HepG2 (cell line): ENCODE results near the gene USP36. TPM values are rescaled to one million over a fixed set of nuclear protein-coding genes. Genes with fewer than 3 reads are reported as not detected.

Experiments
- ATF7-NPFF ChIP-seq: sonication (generic); formaldehyde crosslinking; IDR thresholded peaks from 2 replicates; pipeline ENCODE4 v1.8.1; 2023; ENCODE audit warnings: mild to moderate bottlenecking, low read depth, missing genetic modification reagents, moderate library complexity
- CBX1 ChIP-seq: IDR thresholded peaks from one replicate; pipeline ENCODE4 v1.6.1; 2016; ENCODE audit warnings: antibody characterized with exemption, low read depth
- DZIP1 ChIP-seq: sonication (generic); formaldehyde crosslinking; IDR thresholded peaks from 2 replicates; pipeline ENCODE4 v1.5.0; 2020; ENCODE audit warnings: mild to moderate bottlenecking, missing genetic modification reagents
- E2F2 ChIP-seq: sonication (generic); formaldehyde crosslinking; IDR thresholded peaks from 2 replicates; pipeline ENCODE4 v1.4.0; 2020; ENCODE audit warnings: missing genetic modification reagents, borderline replicate concordance
- HMG20A ChIP-seq: IDR thresholded peaks from 2 replicates; pipeline ENCODE4 v1.6.1; 2016; ENCODE audit warnings: borderline replicate concordance
- PBX3 ChIP-seq: sonication (generic); formaldehyde crosslinking; IDR thresholded peaks from 2 replicates; pipeline ENCODE4 v1.8.1; 2023; ENCODE audit warnings: missing genetic modification reagents, inconsistent platforms, borderline replicate concordance
- RBAK ChIP-seq: sonication (generic); formaldehyde crosslinking; IDR thresholded peaks from 2 replicates; pipeline ENCODE4 v1.5.1; 2020; ENCODE audit warnings: mild to moderate bottlenecking, missing genetic modification reagents
- SNAPC4 ChIP-seq: sonication (generic); formaldehyde crosslinking; IDR thresholded peaks from 2 replicates; pipeline ENCODE4 v1.4.0; 2020; ENCODE audit warnings: mild to moderate bottlenecking, missing genetic modification reagents
- SP140L ChIP-seq: sonication (generic); formaldehyde crosslinking; IDR thresholded peaks from 2 replicates; pipeline ENCODE4 v1.4.0; 2020; ENCODE audit warnings: missing genetic modification reagents, borderline replicate concordance
- TP53 ChIP-seq: sonication (generic); formaldehyde crosslinking; conservative IDR thresholded peaks from 2 replicates; pipeline ENCODE4 v1.4.0; 2020; ENCODE audit warnings: missing genetic modification reagents
- ZNF18 ChIP-seq: sonication (generic); formaldehyde crosslinking; IDR thresholded peaks from 2 replicates; pipeline ENCODE4 v1.8.0; 2022; ENCODE audit warnings: mild to moderate bottlenecking, missing genetic modification reagents; ENCODE audit not compliant: insufficient replicate concordance
- ZNF326 ChIP-seq: sonication (generic); formaldehyde crosslinking; IDR thresholded peaks from 2 replicates; pipeline ENCODE4 v1.4.0; 2020; ENCODE audit warnings: missing genetic modification reagents, borderline replicate concordance
- ZNF367 ChIP-seq: sonication (generic); formaldehyde crosslinking; IDR thresholded peaks from 2 replicates; pipeline ENCODE4 v1.4.0; 2020; ENCODE audit warnings: missing genetic modification reagents, borderline replicate concordance
- ZNF501 ChIP-seq: sonication (generic); formaldehyde crosslinking; IDR thresholded peaks from 2 replicates; pipeline ENCODE4 v1.5.1; 2020; ENCODE audit warnings: mild to moderate bottlenecking, moderate library complexity, missing genetic modification reagents
- polyA plus RNA-seq, 8 experiments: library from polyadenylated mRNA; depleted of rRNA in 3 of 8; stranded (reverse) in 7 of 8; unstranded in 1 of 8; fragments of >200 nt; fragmentation: Illumina TruSeq in 4 of 8; extraction: Trizol in 4 of 8; gene quantifications; 2 replicates each; pipeline versions ENCODE4 v1.2.1 to v1.2.3, GENCODE V29; 2011 to 2016; ENCODE audit warnings: low read depth in 4 of 8, missing spikeins in 1 of 8, mixed read lengths in 1 of 8; ENCODE audit not compliant: insufficient read depth in 1 of 8
- total RNA-seq, 5 experiments: library from RNA; depleted of rRNA; stranded (reverse); fragments of >200 nt; fragmentation: Illumina TruSeq; extraction: Trizol; gene quantifications; 2 replicates each; pipeline ENCODE4 v1.2.3, GENCODE V29; 2016; ENCODE audit warnings: low read depth in 1 of 5

USP36 gene
- total and polyA plus RNA-seq, 2 of the 13 experiments (the other 11 are each of a cell fraction or from before 2014, with no cell fraction given) = 29.6 to 45.9 TPM

- TF ChIP-seq ZNF18 (CRISPR knock-in tag) = no peak
- no peak for TF ChIP-seq ZNF326 (CRISPR knock-in tag)
- no peak for TF ChIP-seq PBX3
- TF ChIP-seq CBX1 = peak; percentile 56
- no peak for TF ChIP-seq ZNF367
- no peak for TF ChIP-seq DZIP1
- TF ChIP-seq SP140L (CRISPR knock-in tag) = no peak
- no peak for TF ChIP-seq TP53
- no peak for TF ChIP-seq E2F2
- no peak for TF ChIP-seq ATF7-NPFF
- TF ChIP-seq RBAK = no peak
- TF ChIP-seq ZNF501 (CRISPR knock-in tag) = peak; percentile 80
- TF ChIP-seq SNAPC4 (CRISPR knock-in tag) = no peak
- peak; percentile 58; the same call in 1 of the 2 replicates for TF ChIP-seq HMG20A (CRISPR knock-in tag)
Measured at GRCh38 chr17:78748730-78749317, 91.8 kb downstream of the USP36 start (continued).
